Astrocyte of the spinal cord (primary cell): ENCODE measurements around the gene RILPL1.

Experiments
- DNase-seq: peaks from one replicate; pipeline ENCODE4 v3.0.0; 2011; ENCODE audit warnings: low read depth, low spot score
- H3K4me3 ChIP-seq: 2 replicates; pipeline ENCODE4 v1.5.1; 2011; ENCODE audit warnings: low read depth, mild to moderate bottlenecking, low read length, moderate library complexity
- in situ Hi-C: cut with HindIII; loops from 2 replicates; pipeline ENCODE4 v1.10.0; 2017; ENCODE audit warnings: low sequenced_read_pairs
- TF ChIP-seq, protein P1 (sequence below): IDR thresholded peaks from 2 replicates; pipeline ENCODE4 v1.5.1; 2012; ENCODE audit warnings: low read depth, mild to moderate bottlenecking, low read length, inconsistent platforms

The RILPL1 gene

DNA sequence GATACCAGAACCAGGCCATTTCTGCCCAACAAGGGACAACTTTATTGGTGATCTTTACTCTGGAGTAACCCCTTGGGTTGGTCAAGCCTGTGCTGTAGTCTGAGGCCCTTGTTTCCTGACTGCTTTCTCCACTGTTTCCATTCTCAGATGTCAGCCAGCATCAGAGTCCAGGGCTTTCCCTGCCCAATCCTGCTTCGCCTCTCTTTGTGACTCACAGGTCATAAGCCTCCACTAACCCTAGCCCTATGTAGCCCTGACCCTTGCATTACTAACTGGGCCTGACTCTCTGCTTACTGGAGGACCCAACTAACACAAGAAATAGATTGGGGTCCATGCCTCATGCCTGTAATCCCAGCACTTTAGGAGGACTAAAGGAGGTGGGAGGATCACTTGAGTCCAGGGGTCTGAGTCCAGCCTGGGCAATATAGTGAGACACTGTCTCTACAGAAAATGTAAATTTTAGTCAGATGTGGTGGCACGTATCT lies 84.2 kb downstream of the RILPL1 start:
- H3K4me3 ChIP-seq, result no peak overlapping the region
- in situ Hi-C loops, result no loop called here
- TF ChIP-seq, protein P1, sequence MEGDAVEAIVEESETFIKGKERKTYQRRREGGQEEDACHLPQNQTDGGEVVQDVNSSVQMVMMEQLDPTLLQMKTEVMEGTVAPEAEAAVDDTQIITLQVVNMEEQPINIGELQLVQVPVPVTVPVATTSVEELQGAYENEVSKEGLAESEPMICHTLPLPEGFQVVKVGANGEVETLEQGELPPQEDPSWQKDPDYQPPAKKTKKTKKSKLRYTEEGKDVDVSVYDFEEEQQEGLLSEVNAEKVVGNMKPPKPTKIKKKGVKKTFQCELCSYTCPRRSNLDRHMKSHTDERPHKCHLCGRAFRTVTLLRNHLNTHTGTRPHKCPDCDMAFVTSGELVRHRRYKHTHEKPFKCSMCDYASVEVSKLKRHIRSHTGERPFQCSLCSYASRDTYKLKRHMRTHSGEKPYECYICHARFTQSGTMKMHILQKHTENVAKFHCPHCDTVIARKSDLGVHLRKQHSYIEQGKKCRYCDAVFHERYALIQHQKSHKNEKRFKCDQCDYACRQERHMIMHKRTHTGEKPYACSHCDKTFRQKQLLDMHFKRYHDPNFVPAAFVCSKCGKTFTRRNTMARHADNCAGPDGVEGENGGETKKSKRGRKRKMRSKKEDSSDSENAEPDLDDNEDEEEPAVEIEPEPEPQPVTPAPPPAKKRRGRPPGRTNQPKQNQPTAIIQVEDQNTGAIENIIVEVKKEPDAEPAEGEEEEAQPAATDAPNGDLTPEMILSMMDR, result no peak
- no peak for DNase-seq

DNA sequence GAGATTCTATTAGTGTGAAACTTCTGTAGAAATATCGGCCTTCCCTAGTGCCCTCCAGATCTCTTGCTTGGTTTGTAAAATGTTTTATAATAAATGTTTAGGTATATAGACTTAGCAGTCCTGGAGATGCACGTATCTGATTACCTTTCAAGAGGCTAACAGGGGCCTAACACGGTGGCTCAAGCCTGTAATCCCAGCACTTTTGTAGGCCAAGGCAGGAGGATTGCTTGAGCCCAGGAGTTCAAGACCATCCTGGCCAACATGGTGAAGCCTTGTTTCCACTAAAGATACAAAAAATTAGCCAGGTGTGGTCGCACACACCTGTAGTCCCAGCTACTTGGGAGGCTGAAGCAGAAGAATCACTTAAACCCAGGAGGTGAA lies 87.2 kb downstream of the RILPL1 start:
- in situ Hi-C loops, result no loop called here
- no peak overlapping the region for H3K4me3 ChIP-seq
- no peak for DNase-seq
- TF ChIP-seq, protein P1, result no peak

DNA sequence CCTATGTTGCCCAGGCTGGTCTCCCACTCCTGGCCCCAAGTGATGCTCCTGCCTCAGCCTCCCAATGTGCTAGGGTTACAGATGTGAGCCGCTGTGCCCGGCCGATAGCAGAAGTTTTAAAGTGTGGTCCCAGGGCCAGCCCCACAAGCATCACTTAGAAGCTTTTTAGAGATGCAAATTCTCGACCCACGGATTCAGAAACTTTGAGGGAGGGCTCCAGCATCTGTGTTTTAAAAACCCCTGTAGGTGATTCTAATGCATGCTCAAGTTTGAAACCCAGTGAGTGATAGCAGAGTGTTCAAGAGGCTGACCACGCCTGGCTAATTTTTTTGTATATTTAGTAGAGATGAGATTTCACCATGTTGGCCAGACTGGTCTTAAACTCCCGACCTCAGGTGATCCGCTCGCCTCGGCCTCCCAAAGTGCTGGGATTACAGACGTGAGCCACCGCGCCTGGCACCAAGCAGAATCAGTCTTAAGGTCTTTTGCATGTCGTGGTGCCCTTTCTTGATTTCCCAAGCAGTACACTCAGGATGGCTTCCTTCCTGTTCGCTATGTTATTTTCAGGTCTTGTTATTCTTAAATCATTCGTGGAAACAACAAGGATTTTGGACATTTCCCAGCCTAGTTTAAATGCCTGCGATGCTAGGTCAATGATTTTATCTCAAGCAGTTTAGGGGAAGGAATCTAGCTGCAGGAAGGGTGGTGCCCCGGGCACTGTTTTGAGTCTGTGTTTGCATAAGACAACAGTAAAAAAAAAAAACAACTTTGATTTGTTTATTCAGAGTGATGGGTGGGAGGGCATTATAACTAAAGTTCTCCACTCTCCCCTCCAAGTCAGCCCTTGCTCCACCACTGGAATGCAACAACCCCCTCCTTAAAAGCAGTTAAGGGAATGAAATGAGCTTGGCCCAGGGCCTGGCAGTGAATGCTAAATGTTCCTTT lies 87.9 kb downstream of the RILPL1 start:
- in situ Hi-C loops, result no loop called here
- no peak overlapping the region for H3K4me3 ChIP-seq
- DNase-seq, result no peak
- TF ChIP-seq, protein P1, result no peak

DNA sequence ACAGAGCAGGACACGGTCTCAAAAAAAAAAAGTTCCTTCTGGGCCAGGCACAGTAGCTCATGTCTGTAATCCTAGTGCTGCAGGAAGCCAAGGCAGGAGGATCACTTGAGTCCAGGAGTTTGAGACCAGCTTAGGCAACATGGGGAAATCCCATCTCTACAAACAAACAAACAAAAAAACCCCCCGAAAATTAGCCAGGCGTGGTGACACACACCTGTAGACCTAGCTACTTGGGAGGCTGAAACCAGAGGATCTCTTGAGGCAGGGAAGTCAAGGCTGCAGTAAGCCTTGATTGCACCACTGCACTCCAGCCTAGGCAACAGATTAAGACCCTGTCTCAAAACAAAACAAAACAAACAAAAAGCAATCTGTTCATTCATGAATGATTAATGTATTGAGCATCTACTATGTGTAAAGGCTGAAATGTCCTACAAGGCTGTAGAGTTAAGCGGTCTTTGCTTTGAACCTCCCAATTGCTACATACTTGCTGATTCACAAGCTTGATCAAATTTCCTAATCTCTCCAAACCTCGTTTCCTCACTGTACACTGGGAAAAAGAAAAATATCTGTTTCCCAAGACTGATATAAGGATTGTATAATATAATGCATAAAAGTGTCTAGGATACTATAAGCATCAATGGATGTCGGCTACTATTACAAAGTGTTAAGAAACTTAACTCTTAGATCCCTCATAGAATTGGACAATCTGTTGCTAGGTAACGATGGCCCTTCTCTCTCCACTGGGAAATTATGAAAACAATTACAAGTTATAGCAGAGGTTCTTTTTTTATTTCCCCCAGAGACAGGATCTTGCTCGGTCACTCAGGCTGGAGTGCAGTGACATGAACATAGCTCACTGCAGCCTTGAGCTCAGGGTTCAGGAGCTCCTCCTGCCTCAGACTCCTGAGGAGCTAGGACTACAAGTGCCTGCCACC lies 89.2 kb downstream of the RILPL1 start:
- no peak overlapping the region for H3K4me3 ChIP-seq
- no peak for DNase-seq
- TF ChIP-seq, protein P1, result no peak
- in situ Hi-C loops, result no loop called here

DNA sequence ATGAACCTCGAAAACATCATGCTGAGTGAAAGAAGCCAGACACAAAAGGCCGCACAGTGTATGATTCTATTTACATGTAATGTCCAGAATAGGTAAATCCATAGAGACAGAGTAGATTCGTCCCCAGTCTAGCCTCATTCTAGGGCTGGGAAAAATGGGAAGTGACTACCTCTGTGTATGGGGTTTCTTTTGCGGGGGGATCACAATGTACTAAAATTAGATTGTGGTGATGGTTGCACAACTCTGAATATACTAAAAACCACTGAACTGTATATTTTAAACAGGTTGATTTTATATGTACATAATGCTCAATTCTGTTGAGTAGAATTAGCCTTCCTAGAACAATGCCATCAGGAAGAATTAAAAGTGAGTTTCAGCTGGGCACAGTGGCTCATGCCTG lies 90.7 kb downstream of the RILPL1 start:
- no peak for DNase-seq
- no peak overlapping the region for H3K4me3 ChIP-seq
- TF ChIP-seq, protein P1, result no peak
- in situ Hi-C loops, result no loop called here

DNA sequence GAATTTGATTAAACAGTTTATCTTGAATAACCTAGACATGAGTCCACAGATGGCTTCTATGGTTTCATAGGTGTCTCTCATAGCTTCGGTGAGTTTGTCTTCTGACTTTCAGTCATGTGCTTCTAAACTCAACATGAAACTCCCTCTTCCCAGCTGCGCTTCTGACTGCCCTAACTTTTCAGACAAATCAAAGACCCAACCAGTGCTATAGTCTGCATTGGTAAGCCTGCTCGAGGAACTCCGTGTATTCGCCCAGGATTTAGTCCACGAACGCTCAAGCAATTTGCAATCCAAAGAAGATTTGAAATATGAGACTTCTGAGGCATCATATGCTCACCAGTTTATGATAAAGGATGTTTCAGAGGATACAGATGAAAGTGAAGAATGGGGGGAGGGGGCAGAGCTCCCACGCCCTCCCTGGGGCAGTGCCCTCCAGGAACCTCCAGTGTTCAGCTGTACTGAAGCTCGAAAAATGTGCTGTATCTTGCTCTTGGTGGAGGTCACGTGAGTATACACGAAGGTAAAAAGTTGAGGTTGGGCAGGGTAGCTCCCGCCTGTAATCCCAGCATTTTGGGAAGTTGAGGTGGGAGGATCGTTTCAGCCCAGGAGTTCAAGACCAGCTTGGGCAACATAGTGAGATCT lies 91.9 kb downstream of the RILPL1 start:
- no peak for DNase-seq
- no peak overlapping the region for H3K4me3 ChIP-seq
- TF ChIP-seq, protein P1, result no peak
- in situ Hi-C loops, result no loop called here
